HG02798 (cell line): ENCODE measurements around the gene ARF4.

Source experiments
- ATAC-seq: cut with Tn5 transposase; IDR thresholded peaks from one replicate; pipeline ENCODE4 v1.9.1; 2021; ENCODE audit warnings: mild to moderate bottlenecking; ENCODE audit not compliant: unreplicated experiment, poor library complexity

ARF4 gene

DNA sequence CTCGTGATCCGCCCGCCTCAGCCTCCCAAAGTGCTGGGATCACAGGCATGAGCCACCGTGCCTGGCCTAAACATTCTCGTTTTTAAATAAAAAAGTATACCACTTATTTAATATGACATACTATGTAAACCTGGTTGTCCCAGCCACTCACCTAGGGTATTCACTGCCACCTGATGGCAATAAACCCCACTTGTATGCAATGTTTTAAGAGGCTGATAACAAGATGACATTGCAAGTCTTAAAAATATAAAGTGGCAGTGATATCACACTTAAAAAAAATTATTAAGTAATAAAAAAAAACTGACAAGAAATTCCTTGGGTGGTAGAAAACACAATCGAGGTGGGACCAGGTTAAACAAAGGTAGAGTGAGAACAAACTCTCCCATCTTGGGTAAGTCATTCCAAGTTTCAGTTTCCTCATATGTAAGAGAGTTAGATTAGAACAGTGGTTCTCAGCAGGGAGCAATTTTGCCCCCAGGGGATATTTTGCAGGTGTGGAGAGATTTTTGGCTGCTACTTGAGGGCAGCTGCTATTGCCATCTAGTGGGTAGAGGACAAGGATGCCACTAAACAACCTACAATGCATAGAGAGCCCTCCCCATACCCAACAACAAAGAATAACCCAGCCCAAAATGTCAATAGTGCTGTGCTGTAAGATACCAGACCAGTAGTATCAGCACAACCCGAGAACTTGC, 14.5 kb downstream of the ARF4 start:
- ATAC-seq, result no peak

DNA sequence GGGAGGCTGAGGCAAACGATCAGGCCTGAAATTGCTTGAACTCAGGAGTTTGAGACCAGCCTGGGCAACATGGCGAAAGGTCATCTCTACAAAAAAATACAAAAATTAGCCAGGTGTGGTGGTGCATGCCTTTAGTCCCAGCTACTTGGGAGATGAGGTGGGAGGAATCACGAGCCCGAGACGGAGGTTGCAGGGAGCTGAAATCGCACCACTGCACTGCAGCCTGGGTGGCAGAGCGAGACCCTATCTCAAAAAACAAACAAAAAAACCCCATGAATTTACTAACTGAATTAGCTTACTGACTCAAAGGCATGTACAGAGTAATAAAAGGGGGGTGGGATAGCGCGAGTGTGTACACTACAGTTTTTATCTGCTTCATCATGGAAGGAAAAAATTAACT, 19.3 kb downstream of the ARF4 start:
- no peak for ATAC-seq

DNA sequence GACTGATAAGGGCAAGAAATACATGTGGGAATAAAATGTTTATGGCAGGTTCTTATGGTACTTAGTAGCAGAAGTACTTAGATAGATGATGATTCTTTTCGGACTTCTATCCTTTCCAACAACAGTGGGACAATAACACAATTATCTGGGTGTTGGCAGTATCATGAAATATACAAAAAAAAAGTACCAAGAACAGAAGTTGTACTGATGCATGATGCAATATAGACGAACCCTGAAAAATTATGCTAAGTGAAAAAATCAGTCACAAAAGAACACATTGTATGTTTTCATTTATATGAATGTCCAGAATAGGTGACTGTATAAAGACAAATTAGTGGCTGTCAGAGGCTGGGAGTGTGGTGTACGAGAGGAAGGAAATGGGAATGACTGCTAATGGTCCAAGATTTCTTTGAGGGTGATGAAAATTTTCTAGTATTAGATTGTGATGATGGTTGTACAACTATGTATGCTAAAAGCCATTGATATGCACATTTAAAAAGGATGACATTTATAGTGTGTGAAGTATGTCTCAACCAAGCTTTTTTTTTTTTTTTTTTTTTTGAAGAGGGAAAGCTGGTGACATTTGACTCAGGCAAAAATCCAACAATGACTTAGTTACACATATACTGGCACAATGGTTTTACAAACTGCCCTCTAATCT, 21.0 kb downstream of the ARF4 start:
- ATAC-seq, result no peak

DNA sequence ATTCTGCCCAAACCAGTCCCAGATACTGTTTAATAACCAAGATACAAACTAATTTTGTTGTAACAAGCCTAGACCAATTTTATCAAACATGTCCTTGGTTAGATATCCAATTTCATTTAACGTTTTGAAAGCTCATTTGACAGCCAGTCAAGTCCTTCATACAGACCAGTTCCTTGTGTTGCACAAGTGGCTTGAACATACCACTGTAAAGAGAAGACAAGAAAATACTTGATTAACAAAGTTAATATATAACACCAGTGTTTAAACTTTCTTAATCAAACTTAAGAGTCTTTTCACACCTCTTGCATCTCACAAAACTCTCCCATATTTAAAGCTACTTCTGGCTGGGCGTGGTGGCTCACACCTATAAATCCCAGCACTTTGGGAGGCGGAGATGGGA, 25.0 kb downstream of the ARF4 start:
- no peak for ATAC-seq

DNA sequence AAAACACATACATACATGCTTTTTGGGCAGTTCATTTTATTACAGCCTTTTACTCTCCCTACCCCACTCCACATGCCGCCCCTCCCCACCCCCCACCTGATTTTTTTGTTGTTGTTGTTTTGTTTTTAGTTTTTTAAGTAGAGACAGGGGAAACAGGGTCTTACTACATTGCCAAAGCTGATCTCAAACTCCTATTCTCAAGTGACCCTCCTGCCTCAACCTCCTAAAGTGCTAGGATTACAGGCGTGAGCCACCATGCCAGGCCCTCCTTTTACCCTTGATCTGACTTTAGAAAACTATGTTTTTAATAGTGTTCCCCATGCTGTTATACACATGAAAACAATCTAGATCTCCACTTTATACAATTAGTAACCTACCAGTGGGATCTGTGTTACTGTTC, 26.3 kb downstream of the ARF4 start:
- no peak for ATAC-seq

- no peak for ATAC-seq
Measured at GRCh38 chr3:57569859-57570450, 27.2 kb downstream of the ARF4 start.

- ATAC-seq, result no peak
Measured at GRCh38 chr3:57559526-57559925, 37.6 kb downstream of the ARF4 start.

DNA sequence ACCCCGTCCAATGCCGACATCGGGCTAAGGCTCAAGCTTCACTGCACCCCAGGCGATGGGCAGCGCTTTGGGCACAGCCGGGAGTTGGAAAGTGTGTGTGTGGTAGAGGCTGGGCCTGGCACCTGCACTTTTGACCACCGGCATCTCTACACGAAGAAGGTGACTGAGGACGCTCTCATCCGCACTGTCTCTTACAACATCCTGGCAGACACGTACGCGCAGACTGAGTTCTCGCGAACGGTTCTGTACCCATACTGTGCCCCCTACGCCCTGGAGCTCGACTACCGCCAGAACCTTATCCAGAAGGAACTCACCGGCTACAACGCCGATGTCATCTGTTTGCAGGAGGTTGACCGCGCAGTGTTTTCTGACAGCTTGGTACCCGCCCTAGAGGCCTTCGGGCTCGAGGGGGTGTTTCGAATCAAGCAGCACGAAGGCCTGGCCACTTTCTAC, 40.0 kb downstream of the ARF4 start:
- peak; percentile 19 for ATAC-seq

DNA sequence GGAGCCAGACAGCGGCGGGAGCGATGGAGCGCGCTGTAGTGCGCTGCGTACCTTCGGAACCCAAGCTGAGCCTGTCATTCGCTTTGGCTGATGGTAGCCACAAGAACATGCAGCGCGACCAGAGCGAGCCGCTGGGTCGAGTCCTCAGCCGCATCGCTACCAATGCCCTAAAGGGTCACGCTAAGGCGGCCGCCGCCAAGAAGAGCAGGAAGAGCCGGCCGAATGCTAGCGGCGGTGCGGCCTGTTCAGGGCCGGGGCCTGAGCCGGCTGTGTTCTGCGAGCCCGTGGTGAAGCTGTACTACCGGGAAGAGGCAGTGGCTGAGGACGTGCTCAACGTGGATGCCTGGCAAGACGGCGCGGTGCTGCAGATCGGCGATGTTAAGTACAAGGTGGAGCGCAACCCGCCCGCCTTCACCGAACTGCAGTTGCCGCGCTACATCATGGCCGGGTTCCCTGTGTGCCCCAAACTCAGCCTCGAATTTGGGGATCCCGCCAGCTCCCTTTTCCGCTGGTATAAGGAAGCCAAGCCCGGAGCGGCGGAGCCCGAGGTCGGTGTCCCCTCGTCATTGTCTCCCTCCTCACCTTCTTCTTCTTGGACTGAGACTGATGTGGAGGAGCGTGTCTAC, 40.6 kb downstream of the ARF4 start:
- peak; percentile 22 for ATAC-seq

DNA sequence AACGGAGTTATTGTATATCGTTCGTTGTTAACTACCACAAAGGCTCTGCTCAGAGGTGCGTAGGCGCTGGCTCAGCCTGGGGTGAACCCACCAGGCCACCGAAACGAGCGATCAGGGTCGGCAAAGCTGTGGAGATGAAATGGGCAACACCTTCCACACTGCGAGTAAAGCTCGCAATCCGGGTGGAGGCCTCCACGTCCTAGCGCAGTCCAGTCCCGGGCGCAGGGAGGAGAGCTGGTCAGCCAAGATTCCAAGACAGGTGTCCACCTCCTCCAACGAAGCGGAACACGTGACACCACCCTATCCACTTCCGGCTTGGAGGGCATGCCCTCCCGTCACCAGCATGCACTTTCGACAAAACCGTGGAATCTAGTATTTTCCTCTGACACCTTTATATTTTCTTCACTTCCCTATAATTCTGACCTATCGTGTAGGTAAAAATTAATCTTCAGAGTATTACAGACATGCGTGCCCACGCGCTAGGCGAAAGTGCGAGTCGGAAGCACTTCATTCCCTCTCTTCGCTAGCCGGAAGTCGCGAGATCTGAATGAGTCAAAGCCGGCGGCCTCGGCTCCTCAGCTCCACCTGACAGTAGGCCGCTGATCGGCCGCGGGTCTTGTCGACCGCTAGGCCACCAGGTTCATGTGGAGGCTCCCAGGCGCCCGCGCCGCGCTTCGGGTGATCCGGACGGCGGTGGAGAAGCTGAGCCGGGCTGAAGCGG, 41.2 kb downstream of the ARF4 start, which contains the start of gene PDE12:
Gene PDE12, plus strand, starts transcription at position 537 of the 721 bp plus-strand sequence. Its CDS starts 106 bp downstream, at position 643.
- peak; percentile 85 for ATAC-seq

DNA sequence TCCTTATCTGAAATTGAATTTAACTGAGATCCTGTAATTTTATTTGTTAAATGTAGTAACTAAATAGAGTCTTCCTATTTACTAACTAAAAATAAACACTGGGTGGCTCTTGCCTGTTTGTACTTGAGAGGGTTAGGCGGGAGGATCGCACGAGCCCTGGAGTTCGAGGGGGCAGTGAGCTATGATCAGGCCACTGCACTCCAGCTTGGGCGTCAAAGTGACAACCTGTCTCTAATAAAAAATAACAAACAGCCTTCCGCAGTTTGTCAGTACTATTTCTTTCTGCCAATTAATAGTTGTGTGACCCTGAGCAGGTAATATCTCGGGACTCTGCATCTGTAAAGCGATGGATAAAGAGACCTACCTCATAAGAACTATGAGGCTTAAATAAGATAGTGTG, 41.8 kb downstream of the ARF4 start:
- no peak for ATAC-seq

DNA sequence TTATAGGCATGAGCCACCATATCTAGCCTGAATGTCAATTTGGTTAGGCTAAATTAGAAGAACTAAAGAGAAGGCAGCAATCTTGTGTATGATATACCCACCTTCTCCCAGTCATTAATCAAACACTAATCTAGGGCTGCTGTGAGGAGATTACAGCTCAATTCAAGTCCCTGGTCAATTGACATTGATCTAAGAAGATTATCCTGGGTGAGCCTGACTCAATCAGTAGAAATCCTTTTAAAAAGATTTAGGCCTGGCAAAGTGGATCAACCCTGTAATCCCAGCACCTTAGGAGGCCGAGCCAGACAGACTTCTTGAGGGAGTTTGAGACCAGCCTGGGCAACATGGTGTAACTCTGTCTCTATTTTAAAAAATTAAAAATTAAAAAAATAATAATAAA, 50.5 kb downstream of the ARF4 start:
- ATAC-seq, result no peak

GRCh38 chr3:57545636-57546268, 51.4 kb downstream of the ARF4 start:
- ATAC-seq, result no peak

GRCh38 chr3:57544181-57545125, 52.7 kb downstream of the ARF4 start, which contains the start of gene DNAH12:
DNAH12 (minus strand) TSS chr3:57544344; CDS start chr3:57542870, 1,474 bp downstream.
- no peak for ATAC-seq

DNA sequence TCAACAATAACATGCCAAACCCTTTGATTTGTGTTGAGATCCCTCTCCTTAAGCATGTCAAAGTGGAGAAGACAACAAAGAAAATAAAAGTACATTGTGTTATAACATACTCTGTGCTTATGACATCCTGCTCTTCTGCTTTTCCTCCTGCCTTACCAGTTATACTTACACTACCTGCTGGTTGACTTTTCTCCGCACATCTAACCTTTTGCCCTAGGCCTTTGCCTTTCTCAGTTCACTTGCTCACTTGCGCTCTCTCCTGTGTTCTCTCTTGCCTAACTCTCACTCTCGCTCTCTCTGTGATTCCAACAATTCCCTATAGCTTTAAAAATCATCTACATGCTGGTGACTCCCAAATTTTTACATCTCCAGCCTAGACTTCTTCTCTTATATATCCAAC, 58.7 kb downstream of the ARF4 start:
- no peak for ATAC-seq

GRCh38 chr3:57530071-57530608, 67.0 kb downstream of the ARF4 start:
- ATAC-seq, result no peak
